Neural cell (in vitro differentiated cells): ENCODE results near the gene DNAJC12. TPM values are rescaled to one million over a fixed set of nuclear protein-coding genes. Genes with fewer than 3 reads are reported as not detected.

Experiments used
- H2AFZ ChIP-seq: fragments of 200-600, 300-800 bp; sonication (generic), shearing (Covaris generic); 2 replicates; pipeline ENCODE4 v1.6.0; 2014; ENCODE audit warnings: low read depth, mild to moderate bottlenecking, antibody characterized with exemption, low read length, moderate library complexity
- H3F3A ChIP-seq: fragments of 200-600 bp; shearing (Covaris generic); 2 replicates; pipeline ENCODE4 v1.6.1; 2016; ENCODE audit warnings: mild to moderate bottlenecking, moderate library complexity, mixed read lengths, antibody characterized with exemption, low read length; ENCODE audit not compliant: insufficient read depth, poor library complexity, severe bottlenecking
- H3K27ac ChIP-seq: fragments of 200-600, 300-800 bp; sonication (generic), shearing (Covaris generic); 2 replicates; pipeline ENCODE4 v1.5.1; 2014; ENCODE audit warnings: mild to moderate bottlenecking, low read length, moderate library complexity
- H3K27me3 ChIP-seq: fragments of 300-800, 200-600 bp; sonication (generic), shearing (Covaris generic); 2 replicates; pipeline ENCODE4 v1.6.0; 2014; ENCODE audit warnings: mild to moderate bottlenecking, low read depth, low read length, moderate library complexity; ENCODE audit not compliant: insufficient read depth
- H3K36me3 ChIP-seq: fragments of 300-800, 200-600 bp; sonication (generic), shearing (Covaris generic); 2 replicates; pipeline ENCODE4 v1.5.1; 2014; ENCODE audit warnings: mild to moderate bottlenecking, antibody characterized with exemption, low read length, moderate library complexity; ENCODE audit not compliant: insufficient read depth
- H3K4me2 ChIP-seq: fragments of 300-800, 200-600 bp; sonication (generic), shearing (Covaris generic); 2 replicates; pipeline ENCODE4 v1.6.0; 2014; ENCODE audit warnings: mild to moderate bottlenecking, low read length
- H3K4me3 ChIP-seq: fragments of 300-800, 200-600 bp; sonication (generic), shearing (Covaris generic); 2 replicates; pipeline ENCODE4 v1.5.1; 2014; ENCODE audit warnings: mild to moderate bottlenecking, low read length, moderate library complexity
- H3K79me2 ChIP-seq: fragments of 200-600 bp; shearing (Covaris generic); replicated peaks from 2 replicates; pipeline ENCODE4 v1.6.0; 2014; ENCODE audit warnings: mild to moderate bottlenecking, low read length, moderate library complexity; ENCODE audit not compliant: insufficient read depth
- H3K9ac ChIP-seq: fragments of 300-800, 200-600 bp; sonication (generic), shearing (Covaris generic); 2 replicates; pipeline ENCODE4 v1.6.1; 2016; ENCODE audit warnings: mild to moderate bottlenecking, low read length, mixed read lengths
- H3K9me2 ChIP-seq: fragments of 200-600 bp; shearing (Covaris generic); 2 replicates; pipeline ENCODE4 v1.6.1; 2016; ENCODE audit warnings: mild to moderate bottlenecking, low read length, mixed read lengths; ENCODE audit not compliant: insufficient read depth
- H3K9me3 ChIP-seq: fragments of 200-600, 300-800 bp; sonication (generic), shearing (Covaris generic); 2 replicates; pipeline ENCODE4 v1.6.1; 2016; ENCODE audit warnings: mild to moderate bottlenecking, mixed run types, low read length, moderate library complexity, mixed read lengths
- H4K20me1 ChIP-seq: fragments of 200-600 bp; shearing (Covaris generic); 2 replicates; pipeline ENCODE4 v1.6.1; 2016; ENCODE audit warnings: mild to moderate bottlenecking, mixed run types; ENCODE audit not compliant: insufficient read depth
- EP300 ChIP-seq: fragments of 450-650 bp; conservative IDR thresholded peaks from 2 replicates; pipeline ENCODE4 v1.6.1; 2014; ENCODE audit warnings: antibody characterized with exemption, mild to moderate bottlenecking, moderate library complexity; ENCODE audit not compliant: poor library complexity, severe bottlenecking
- EZH2 ChIP-seq: fragments of 200-600, 300-800 bp; shearing (Covaris generic), sonication (generic); IDR thresholded peaks from 2 replicates; pipeline ENCODE4 v1.6.1; 2014; ENCODE audit warnings: antibody characterized with exemption, low read length, borderline replicate concordance, mild to moderate bottlenecking; ENCODE audit not compliant: insufficient read depth, poor library complexity, severe bottlenecking
- MXI1 ChIP-seq: fragments of 450-650 bp; conservative IDR thresholded peaks from 2 replicates; pipeline ENCODE4 v1.6.1; 2014; ENCODE audit warnings: antibody characterized with exemption, mild to moderate bottlenecking; ENCODE audit not compliant: poor library complexity, severe bottlenecking
- POLR2AphosphoS5 ChIP-seq: IDR thresholded peaks from 2 replicates; pipeline ENCODE4 v1.6.1; 2012
- RAD21 ChIP-seq: fragments of 450-650 bp; conservative IDR thresholded peaks from 2 replicates; pipeline ENCODE4 v1.6.1; 2014; ENCODE audit warnings: antibody characterized with exemption, mild to moderate bottlenecking, moderate library complexity
- REST ChIP-seq: IDR thresholded peaks from 2 replicates; pipeline ENCODE4 v1.6.1; 2012; ENCODE audit warnings: borderline replicate concordance
- SMC3 ChIP-seq: fragments of 450-650 bp; conservative IDR thresholded peaks from 2 replicates; pipeline ENCODE4 v1.6.1; 2014; ENCODE audit warnings: antibody characterized with exemption, mild to moderate bottlenecking, moderate library complexity; ENCODE audit not compliant: poor library complexity
- TAF1 ChIP-seq: IDR thresholded peaks from 2 replicates; pipeline ENCODE4 v1.6.1; 2012; ENCODE audit warnings: low read depth
- polyA plus RNA-seq: library from polyadenylated mRNA; depleted of rRNA; stranded (reverse); fragments of >200 nt; gene quantifications from 2 replicates; pipeline ENCODE4 v1.2.3, GENCODE V29; 2014
- TF ChIP-seq, protein P1 (sequence below): fragments of 450-650 bp; IDR thresholded peaks from 2 replicates; pipeline ENCODE4 v1.5.1; 2014; ENCODE audit warnings: antibody characterized with exemption, mild to moderate bottlenecking, moderate library complexity; ENCODE audit not compliant: poor library complexity, severe bottlenecking

Gene DNAJC12
- polyA plus RNA-seq, 1 donor from 2014 or later = 32.2 TPM

DNA sequence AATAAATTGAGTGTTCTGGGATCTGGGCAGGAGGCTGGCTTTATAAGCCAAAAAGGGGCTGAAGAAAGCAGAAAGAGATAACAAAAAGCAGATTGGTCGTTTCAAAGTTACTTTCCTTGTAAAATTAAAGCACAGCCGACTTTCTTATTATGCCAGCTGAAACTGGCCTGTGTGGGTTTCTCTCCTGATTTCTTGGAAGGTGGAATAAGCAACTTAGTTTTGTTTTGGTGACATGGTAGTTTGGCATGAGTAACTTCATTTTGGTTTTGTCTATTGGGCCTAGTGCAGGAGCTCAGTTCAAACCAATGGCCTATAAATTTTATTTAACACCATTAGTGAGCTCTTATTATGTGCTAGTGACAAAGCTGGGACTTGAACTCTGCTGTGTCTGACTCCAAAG, 13.2 kb upstream of the DNAJC12 start:
- H3K79me2 ChIP-seq = no peaks in the 10 kb centered on the region
- H3K4me2 ChIP-seq = no peak overlapping the region
- H4K20me1 ChIP-seq = no peaks in the 10 kb centered on the region
- no peak overlapping the region for H3K9ac ChIP-seq
- no peaks in the 10 kb centered on the region for H3K36me3 ChIP-seq
- H3K9me2 ChIP-seq = no peaks in the 10 kb centered on the region
- no peaks in the 10 kb centered on the region for H3F3A ChIP-seq
- no peak overlapping the region for H3K27ac ChIP-seq
- H3K27me3 ChIP-seq = no peaks in the 10 kb centered on the region
- no peak overlapping the region for H2AFZ ChIP-seq
- H3K9me3 ChIP-seq = no peaks in the 10 kb centered on the region
- TF ChIP-seq EP300 (no peak), REST (no peak), TAF1 (no peak), MXI1 (no peak), POLR2AphosphoS5 (no peak), SMC3 (no peak), EZH2 (no peak), RAD21 (no peak)
- TF ChIP-seq, protein P1, sequence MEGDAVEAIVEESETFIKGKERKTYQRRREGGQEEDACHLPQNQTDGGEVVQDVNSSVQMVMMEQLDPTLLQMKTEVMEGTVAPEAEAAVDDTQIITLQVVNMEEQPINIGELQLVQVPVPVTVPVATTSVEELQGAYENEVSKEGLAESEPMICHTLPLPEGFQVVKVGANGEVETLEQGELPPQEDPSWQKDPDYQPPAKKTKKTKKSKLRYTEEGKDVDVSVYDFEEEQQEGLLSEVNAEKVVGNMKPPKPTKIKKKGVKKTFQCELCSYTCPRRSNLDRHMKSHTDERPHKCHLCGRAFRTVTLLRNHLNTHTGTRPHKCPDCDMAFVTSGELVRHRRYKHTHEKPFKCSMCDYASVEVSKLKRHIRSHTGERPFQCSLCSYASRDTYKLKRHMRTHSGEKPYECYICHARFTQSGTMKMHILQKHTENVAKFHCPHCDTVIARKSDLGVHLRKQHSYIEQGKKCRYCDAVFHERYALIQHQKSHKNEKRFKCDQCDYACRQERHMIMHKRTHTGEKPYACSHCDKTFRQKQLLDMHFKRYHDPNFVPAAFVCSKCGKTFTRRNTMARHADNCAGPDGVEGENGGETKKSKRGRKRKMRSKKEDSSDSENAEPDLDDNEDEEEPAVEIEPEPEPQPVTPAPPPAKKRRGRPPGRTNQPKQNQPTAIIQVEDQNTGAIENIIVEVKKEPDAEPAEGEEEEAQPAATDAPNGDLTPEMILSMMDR = no peak
- no peak overlapping the region for H3K4me3 ChIP-seq

- H2AFZ ChIP-seq = peak overlapping the region; percentile 98
- H3F3A ChIP-seq = no peaks in the 10 kb centered on the region
- no peaks in the 10 kb centered on the region for H3K27me3 ChIP-seq
- peak overlapping the region; percentile 82 for H3K27ac ChIP-seq
- no peaks in the 10 kb centered on the region for H3K79me2 ChIP-seq
- peak overlapping the region; percentile 83 for H3K4me3 ChIP-seq
- H3K36me3 ChIP-seq = no peaks in the 10 kb centered on the region
- peak overlapping the region; percentile 92 for H3K4me2 ChIP-seq
- H4K20me1 ChIP-seq = no peaks in the 10 kb centered on the region
- no peaks in the 10 kb centered on the region for H3K9me3 ChIP-seq
- H3K9me2 ChIP-seq = no peaks in the 10 kb centered on the region
- H3K9ac ChIP-seq = peak overlapping the region; percentile 87
- TF ChIP-seq, protein P1 = no peak
- TF ChIP-seq REST (peak; percentile 52), SMC3 (peak; percentile 18), MXI1 (peak; percentile 45), EP300 (peak; percentile 28), TAF1 (peak; percentile 50), POLR2AphosphoS5 (peak; percentile 83), RAD21 (no peak)
These were observed 11.5 kb upstream of the DNAJC12 start for GRCh38 chr10:67849331-67850011.
